ENCODE results near the gene NRGN.

DNA sequence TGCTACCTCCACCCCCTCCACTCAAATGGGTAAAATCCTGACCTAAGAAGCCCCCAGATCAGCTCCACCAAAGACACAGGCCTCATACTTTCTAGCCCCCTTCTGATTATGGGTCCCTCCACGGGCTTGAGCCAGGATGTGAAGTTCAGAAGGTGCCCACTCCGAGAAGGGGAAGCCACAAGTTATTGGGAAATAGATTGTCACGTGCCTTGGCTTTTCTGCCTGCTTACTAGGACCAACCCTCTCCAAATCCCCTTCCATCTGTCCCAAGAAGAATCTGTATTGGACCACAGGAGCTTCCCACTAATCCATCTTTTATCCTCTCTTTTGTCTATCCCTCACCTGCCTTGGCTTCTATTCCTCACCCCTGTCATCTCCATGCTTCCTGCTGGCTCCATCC is 3.0 kb upstream of the NRGN start:
- TF ChIP-seq POLR2A (IDR thresholded peaks at IDR 0.05) (no peak), CTCF (IDR thresholded peaks at IDR 0.05) (no peak), POLR2AphosphoS5 (IDR thresholded peaks at IDR 0.05) (no peak)

Measured in stomach (tissue), 4 donors.